H1 (cell line): ENCODE measurements around the gene MED17. TPM values are rescaled to one million over a fixed set of nuclear protein-coding genes. Genes with fewer than 3 reads are reported as not detected.

Source experiments
- CTCF ChIA-PET: fragments of 300-600 bp; sonication (Branson Sonifier 250); formaldehyde crosslinking; loops from one replicate; lab custom pipeline; 2021; ENCODE audit not compliant: partially characterized antibody; lab: Charles Lee
- POLR2A ChIA-PET: fragments of 300-600 bp; sonication (Branson Sonifier 250); formaldehyde crosslinking; loops from one replicate; lab custom pipeline; 2021; ENCODE audit warnings: inconsistent platforms; ENCODE audit not compliant: partially characterized antibody; lab: Charles Lee
- DNase-seq, 2 experiments: peaks; one replicate each; pipeline versions ENCODE4 v3.0.0 to v3.0.0-alpha.2; 2010 to 2022; ENCODE audit warnings: low spot score in 2 of 2, low read depth in 1 of 2, mixed read lengths in 1 of 2
- FAIRE-seq: peaks from 2 replicates; lab custom pipeline; 2011; peaks lifted over from hg19 to GRCh38; lab: Jason Lieb, UNC
- H2AFZ ChIP-seq: 2 replicates; pipeline ENCODE4 v1.8.1; 2012; ENCODE audit warnings: low read length, inconsistent platforms
- H2AK5ac ChIP-seq: 2 replicates; pipeline ENCODE4 v1.6.1; 2013; ENCODE audit warnings: low read depth, low read length
- H2BK120ac ChIP-seq: replicated peaks from 2 replicates; pipeline ENCODE3; 2013; ENCODE audit warnings: low read depth, low read length, inconsistent platforms
- H2BK12ac ChIP-seq: 2 replicates; pipeline ENCODE4 v1.6.1; 2013; ENCODE audit warnings: low read depth, low read length
- H2BK15ac ChIP-seq: 2 replicates; pipeline ENCODE4 v1.6.1; 2013; ENCODE audit warnings: low read length
- H2BK20ac ChIP-seq: 2 replicates; pipeline ENCODE4 v1.6.1; 2013; ENCODE audit warnings: low read length
- H2BK5ac ChIP-seq: 2 replicates; pipeline ENCODE4 v1.6.1; 2013; ENCODE audit warnings: low read depth, low read length
- H3K14ac ChIP-seq: 2 replicates; pipeline ENCODE4 v1.6.1; 2013; ENCODE audit warnings: inconsistent platforms; ENCODE audit not compliant: insufficient read length
- H3K18ac ChIP-seq: 2 replicates; pipeline ENCODE4 v1.6.1; 2013; ENCODE audit warnings: low read length; ENCODE audit errors: extremely low read depth
- H3K23ac ChIP-seq: 2 replicates; pipeline ENCODE4 v1.6.1; 2013; ENCODE audit warnings: inconsistent platforms; ENCODE audit not compliant: insufficient read length
- H3K23me2 ChIP-seq: 2 replicates; pipeline ENCODE4 v1.6.1; 2013; ENCODE audit warnings: low read depth, low read length
- H3K27ac ChIP-seq: 2 replicates; pipeline ENCODE4 v1.6.1; 2011; ENCODE audit warnings: low read depth, low read length, inconsistent platforms
- H3K27me3 ChIP-seq, 4 experiments: replicated peaks in 1 of 4; 1 replicate in 1 of 4; 2 replicates in 3 of 4; pipeline versions ENCODE4 v1.6.1 to v1.8.1; 2011 to 2013; ENCODE audit warnings: low read length in 3 of 4, mild to moderate bottlenecking in 3 of 4, inconsistent platforms in 2 of 4, mixed read lengths in 2 of 4, moderate library complexity in 1 of 4; ENCODE audit not compliant: control insufficient read depth in 3 of 4, insufficient read depth in 3 of 4; ENCODE audit errors: extremely low read depth in 1 of 4
- H3K36me3 ChIP-seq, 4 experiments: 2 replicates each; pipeline versions ENCODE4 v1.6.1 to v1.8.1; 2011 to 2013; ENCODE audit warnings: mild to moderate bottlenecking in 4 of 4, low read length in 3 of 4, moderate library complexity in 2 of 4, control low read depth in 1 of 4, inconsistent platforms in 1 of 4; ENCODE audit not compliant: insufficient read depth in 4 of 4, control insufficient read depth in 2 of 4
- H3K4ac ChIP-seq: replicated peaks from 2 replicates; pipeline ENCODE3; 2013; ENCODE audit warnings: low read length, low read depth, mixed read lengths, inconsistent platforms; ENCODE audit not compliant: insufficient read length
- H3K4me1 ChIP-seq, 4 experiments: replicated peaks in 1 of 4; 1 replicate in 1 of 4; 2 replicates in 3 of 4; pipeline versions ENCODE4 v1.6.1 to v1.8.1; 2011 to 2013; ENCODE audit warnings: low read length in 3 of 4, inconsistent platforms in 2 of 4, mixed read lengths in 1 of 4; ENCODE audit not compliant: insufficient read depth in 4 of 4, control insufficient read depth in 3 of 4
- H3K4me2 ChIP-seq, 2 experiments: 2 replicates each; pipeline versions ENCODE4 v1.6.1 to v1.8.1; 2011 to 2013; ENCODE audit warnings: low read depth in 2 of 2, low read length in 2 of 2, control low read depth in 1 of 2, inconsistent platforms in 1 of 2, mild to moderate bottlenecking in 1 of 2; ENCODE audit not compliant: insufficient read depth in 1 of 2
- H3K4me3 ChIP-seq, 4 experiments: fragments of 200-600, 300-600 bp in 1 of 4; sonication (generic), shearing (Covaris generic), sonication (Bioruptor Twin) in 1 of 4; 2 replicates each; pipeline versions ENCODE4 v1.5.1 to v1.8.1; 2011 to 2016; ENCODE audit warnings: low read length in 4 of 4, low read depth in 3 of 4, control low read depth in 2 of 4, inconsistent platforms in 2 of 4, mild to moderate bottlenecking in 2 of 4, mixed read lengths in 1 of 4, moderate library complexity in 1 of 4; ENCODE audit not compliant: insufficient read depth in 2 of 4; ENCODE audit errors: extremely low read depth in 1 of 4
- H3K56ac ChIP-seq: replicated peaks from 2 replicates; pipeline ENCODE3; 2013; ENCODE audit warnings: low read depth, mild to moderate bottlenecking, mixed read lengths, low read length, inconsistent platforms; ENCODE audit not compliant: insufficient read length
- H3K79me1 ChIP-seq: 2 replicates; pipeline ENCODE4 v1.6.1; 2013; ENCODE audit warnings: low read depth, low read length, control low read depth
- H3K79me2 ChIP-seq, 2 experiments: 2 replicates each; pipeline versions ENCODE4 v1.6.1 to v1.8.1; 2012 to 2013; ENCODE audit warnings: low read length in 2 of 2, mild to moderate bottlenecking in 2 of 2, inconsistent platforms in 1 of 2; ENCODE audit not compliant: insufficient read depth in 2 of 2, control insufficient read depth in 1 of 2
- H3K9ac ChIP-seq, 4 experiments: replicated peaks in 1 of 4; 1 replicate in 1 of 4; 2 replicates in 3 of 4; pipeline versions ENCODE4 v1.6.1 to v1.8.1; 2011 to 2013; ENCODE audit warnings: low read depth in 3 of 4, low read length in 3 of 4, control low read depth in 2 of 4, mild to moderate bottlenecking in 2 of 4, moderate library complexity in 2 of 4, inconsistent platforms in 1 of 4; ENCODE audit errors: extremely low read depth in 1 of 4
- H3K9me3 ChIP-seq, 2 experiments: 2 replicates each; pipeline versions ENCODE4 v1.6.1 to v1.8.1; 2012 to 2013; ENCODE audit warnings: mild to moderate bottlenecking in 2 of 2, moderate library complexity in 2 of 2, control low read depth in 1 of 2, inconsistent platforms in 1 of 2, low read depth in 1 of 2, low read length in 1 of 2, mixed read lengths in 1 of 2; ENCODE audit not compliant: insufficient read depth in 2 of 2
- H4K20me1 ChIP-seq, 2 experiments: replicated peaks in 1 of 2; 2 replicates each; pipeline versions ENCODE3 to v1.8.1; 2011 to 2013; ENCODE audit warnings: inconsistent platforms in 2 of 2, low read length in 2 of 2, mild to moderate bottlenecking in 1 of 2; ENCODE audit not compliant: insufficient read depth in 2 of 2, control insufficient read depth in 1 of 2
- H4K5ac ChIP-seq: 2 replicates; pipeline ENCODE4 v1.6.1; 2013; ENCODE audit warnings: low read length, low read depth, mixed read lengths, inconsistent platforms; ENCODE audit not compliant: insufficient read length
- H4K8ac ChIP-seq: 2 replicates; pipeline ENCODE4 v1.8.0; 2013; ENCODE audit warnings: mild to moderate bottlenecking, moderate library complexity, low read length, inconsistent platforms; ENCODE audit not compliant: insufficient read depth; ENCODE audit errors: extremely low read depth
- H4K91ac ChIP-seq: replicated peaks from 2 replicates; pipeline ENCODE3; 2013; ENCODE audit warnings: low read length, mixed read lengths, inconsistent platforms; ENCODE audit not compliant: insufficient read length
- BACH1 ChIP-seq: IDR thresholded peaks from 2 replicates; pipeline ENCODE4 v1.6.1; 2012; ENCODE audit warnings: low read length, improper control_type of control experiment
- BRCA1 ChIP-seq: IDR thresholded peaks from 2 replicates; pipeline ENCODE4 v1.6.1; 2012; ENCODE audit warnings: low read depth, low read length, improper control_type of control experiment
- CHD2 ChIP-seq: IDR thresholded peaks from 2 replicates; pipeline ENCODE4 v1.6.1; 2012; ENCODE audit warnings: low read length, improper control_type of control experiment
- FOSL1 ChIP-seq: IDR thresholded peaks from 2 replicates; pipeline ENCODE4 v1.6.1; 2011; ENCODE audit warnings: mild to moderate bottlenecking, low read depth, low read length, moderate library complexity; ENCODE audit not compliant: insufficient read depth
- SAP30 ChIP-seq: fragments of 300-600 bp; sonication (generic); IDR thresholded peaks from 2 replicates; pipeline ENCODE4 v1.7.1; 2012; ENCODE audit warnings: low read length, moderate library complexity, mild to moderate bottlenecking, inconsistent platforms; ENCODE audit not compliant: insufficient read depth, insufficient replicate concordance
- SP4 ChIP-seq: IDR thresholded peaks from 2 replicates; pipeline ENCODE4 v1.6.1; 2012; ENCODE audit warnings: low read length, inconsistent platforms
- SRF ChIP-seq: IDR thresholded peaks from 2 replicates; pipeline ENCODE4 v1.6.1; 2011; ENCODE audit warnings: mild to moderate bottlenecking, low read depth, low read length, moderate library complexity
- TBP ChIP-seq: IDR thresholded peaks from 2 replicates; pipeline ENCODE4 v1.6.1; 2011; ENCODE audit warnings: low read depth, low read length, improper control_type of control experiment
- TEAD4 ChIP-seq: IDR thresholded peaks from 2 replicates; pipeline ENCODE4 v1.6.1; 2012; ENCODE audit warnings: low read depth, low read length, inconsistent platforms, mixed read lengths
- YY1 ChIP-seq: IDR thresholded peaks from 2 replicates; pipeline ENCODE4 v1.6.1; 2011; ENCODE audit warnings: low read depth, mild to moderate bottlenecking, low read length
- whole genome bisulfite sequencing, 2 experiments: shearing (Covaris generic) in 1 of 2; methylation state at CpG; one replicate each; pipeline versions ENCODE4 v1.1.6 to v1.1.7; 2013 to 2015; ENCODE audit warnings: low lambda C conversion rate in 2 of 2, mixed read lengths in 2 of 2, inconsistent platforms in 1 of 2, low coverage in 1 of 2, missing lambda C conversion rate in 1 of 2; ENCODE audit not compliant: insufficient replicate concordance in 2 of 2, insufficient coverage in 1 of 2, insufficient read length in 1 of 2; ENCODE audit errors: extremely low coverage in 1 of 2, missing lambda C conversion rate in 1 of 2; 5-methylcytosine and 5-hydroxymethylcytosine counted together
- polyA plus RNA-seq, 7 experiments: library from polyadenylated mRNA; depleted of rRNA in 3 of 7; stranded (reverse) in 5 of 7; unstranded in 2 of 7; fragments of >200 nt in 5 of 7; fragments of 200-250 nt in 2 of 7; gene quantifications; 1 replicate in 5 of 7; 2 replicates in 1 of 7; 4 replicates in 1 of 7; pipeline versions ENCODE4 v1.2.1 to v1.2.3, GENCODE V29; 2011 to 2013; ENCODE audit warnings: missing spikeins in 2 of 7, mixed read lengths in 2 of 7
- total RNA-seq: library from RNA; stranded (reverse); fragmentation: NEBNext Ultra II Directional; extraction: Animal tissue kit (Norgen Biotek cat#: 25700); gene quantifications from 2 replicates; pipeline ENCODE4 v1.2.1, GENCODE V29; 2021
- TF ChIP-seq, protein P1 (sequence below): IDR thresholded peaks from 2 replicates; pipeline ENCODE4 v1.6.1; 2012; ENCODE audit warnings: inconsistent platforms
- TF ChIP-seq, protein P2 (sequence below): IDR thresholded peaks from 2 replicates; pipeline ENCODE4 v1.6.1; 2012; ENCODE audit warnings: inconsistent platforms

MED17 gene
- total and polyA plus RNA-seq, 2 of the 8 experiments (the other 6 are each of a cell fraction or from before 2014, with no cell fraction given): 8.8 to 33.7 TPM

DNA sequence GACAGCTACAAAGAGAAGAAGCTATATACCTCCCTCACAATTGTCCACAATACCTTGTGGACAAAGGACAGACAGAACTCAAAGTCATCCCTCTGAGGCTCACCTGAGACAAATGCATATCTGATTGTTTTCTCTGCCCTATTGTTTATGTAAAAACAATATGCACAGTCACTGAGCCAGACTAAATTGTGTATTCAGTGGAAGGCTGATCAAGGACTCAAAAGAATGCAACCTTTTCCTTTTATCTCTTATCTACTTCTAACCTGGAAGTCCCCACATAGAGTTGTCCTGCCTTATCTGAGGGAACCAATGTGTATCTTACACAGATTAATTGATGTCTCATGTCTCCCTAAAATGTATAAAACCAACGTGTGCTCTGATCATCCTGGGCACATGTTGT is 13.9 kb upstream of the MED17 start:
- Histone ChIP-seq H4K20me1 (peaks cover 1 to 3% of the 10 kb centered on the region in 2 experiments), H4K91ac (no peak overlapping the region), H3K56ac (no peak overlapping the region), H2BK120ac (no peak overlapping the region), H2BK12ac (no peak overlapping the region), H2AK5ac (no peak overlapping the region), H3K23ac (no peak overlapping the region), H3K27ac (no peak overlapping the region)
- no peak for FAIRE-seq
- POLR2A ChIA-PET: interaction anchor here (1.9 to 9.4 kb wide), 4 partner anchors 11 to 29 kb away, joined by 5 to 88 read pairs (median 16); partner anchors contain the start of genes C11orf54, MED17 and TAF1D
- TF ChIP-seq SRF: no peak
- TF ChIP-seq, protein P1, sequence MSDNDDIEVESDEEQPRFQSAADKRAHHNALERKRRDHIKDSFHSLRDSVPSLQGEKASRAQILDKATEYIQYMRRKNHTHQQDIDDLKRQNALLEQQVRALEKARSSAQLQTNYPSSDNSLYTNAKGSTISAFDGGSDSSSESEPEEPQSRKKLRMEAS: no peak
- TF ChIP-seq SP4: no peak
- TF ChIP-seq CHD2: no peak
- TF ChIP-seq TBP: no peak
- TF ChIP-seq, protein P2, sequence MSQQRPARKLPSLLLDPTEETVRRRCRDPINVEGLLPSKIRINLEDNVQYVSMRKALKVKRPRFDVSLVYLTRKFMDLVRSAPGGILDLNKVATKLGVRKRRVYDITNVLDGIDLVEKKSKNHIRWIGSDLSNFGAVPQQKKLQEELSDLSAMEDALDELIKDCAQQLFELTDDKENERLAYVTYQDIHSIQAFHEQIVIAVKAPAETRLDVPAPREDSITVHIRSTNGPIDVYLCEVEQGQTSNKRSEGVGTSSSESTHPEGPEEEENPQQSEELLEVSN: no peak
- no peak for TF ChIP-seq TEAD4
- no peak for TF ChIP-seq YY1
- TF ChIP-seq BRCA1: no peak
- no peak for TF ChIP-seq SAP30
- no peak for TF ChIP-seq FOSL1
- TF ChIP-seq BACH1: no peak
- TF ChIP-seq, all 59 proteins: peak for 0
- Histone ChIP-seq H2BK20ac (no peak overlapping the region), H3K36me3 (no peaks in the 10 kb centered on the region), H3K9ac (no peak overlapping the region), H2AFZ (no peak overlapping the region), H3K79me2 (no peaks in the 10 kb centered on the region), H3K4ac (no peak overlapping the region), H3K14ac (no peak overlapping the region), H3K18ac (no peak overlapping the region), H3K27me3 (no peaks in the 10 kb centered on the region), H2BK15ac (no peak overlapping the region), H3K4me1 (no peaks in the 10 kb centered on the region; a peak in 1 of 7 replicates), H3K23me2 (peaks cover 2% of the 10 kb centered on the region; the same call in 1 of the 2 replicates), H3K9me3 (0 out of 4 replicates have a peak, but pooled peaks cover 0 to 3% of the 10 kb centered on the region in 2 experiments), H3K79me1 (no peaks in the 10 kb centered on the region), H4K5ac (no peak overlapping the region), H3K4me3 (no peak overlapping the region), H3K4me2 (no peak overlapping the region), H2BK5ac (no peak overlapping the region), H4K8ac (no peak overlapping the region)
- CTCF ChIA-PET: no interaction called here
- DNase-seq: no peak
- 77% methylated on average over 1 of the region's 1 CpG; no CpG with 5 or more reads in 1 of the 2 experiments for WGBS, 2 experiments
